IPS-NIHi7 (cell line): Measurements from ENCODE around the gene EMX2.
"Not testable (repeated sequence)": the region's sequence is repeated elsewhere in the genome, so short reads cannot be mapped to it uniquely, and the experiment has no call there.

ENCODE experiments used
- DNase-seq: peaks from one replicate; pipeline ENCODE4 v3.0.0; 2012; ENCODE audit warnings: mixed read lengths; ENCODE audit errors: extremely low spot score

EMX2 gene

DNA sequence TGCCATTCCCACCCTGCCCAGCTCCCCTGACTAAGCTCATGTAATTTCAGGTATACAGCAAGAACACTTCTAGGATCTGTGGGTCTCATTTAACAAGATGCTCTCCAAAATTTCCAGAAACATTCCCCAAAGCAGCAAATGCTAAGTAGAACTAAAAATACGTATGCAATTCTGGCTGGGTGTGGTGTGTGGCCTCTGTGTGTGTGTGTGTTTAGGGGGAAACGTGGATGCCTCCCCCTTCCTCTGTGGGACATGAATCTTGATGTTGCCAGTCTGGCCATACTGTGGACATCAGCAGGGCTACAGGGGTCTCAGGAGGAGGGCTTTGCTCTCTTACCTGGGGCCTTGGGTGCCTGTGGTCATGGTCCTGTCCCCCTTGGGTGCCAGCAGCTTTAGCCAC is 18.4 kb downstream of the EMX2 start:
- DNase-seq: no peak

DNA sequence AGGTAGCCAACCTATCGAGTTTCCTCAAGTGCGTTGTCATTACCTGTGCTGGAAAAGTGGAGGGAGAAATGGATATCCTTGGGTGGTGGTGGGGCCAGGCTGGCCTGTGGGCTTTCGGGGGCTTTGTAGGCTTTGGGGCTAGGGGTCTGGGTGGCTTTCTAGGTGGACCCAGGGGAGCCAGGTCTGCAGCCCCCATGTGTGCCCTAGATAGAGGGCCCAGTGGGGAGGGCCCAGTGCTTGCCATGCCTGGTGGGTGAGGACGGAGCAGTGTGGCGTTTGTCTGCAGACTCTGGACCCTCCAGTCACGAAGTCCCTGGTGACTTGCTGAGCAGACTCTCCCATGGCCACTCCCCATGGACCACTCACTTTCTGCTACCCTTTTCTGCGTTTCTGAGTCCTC is 19.7 kb downstream of the EMX2 start:
- DNase-seq: no peak

DNA sequence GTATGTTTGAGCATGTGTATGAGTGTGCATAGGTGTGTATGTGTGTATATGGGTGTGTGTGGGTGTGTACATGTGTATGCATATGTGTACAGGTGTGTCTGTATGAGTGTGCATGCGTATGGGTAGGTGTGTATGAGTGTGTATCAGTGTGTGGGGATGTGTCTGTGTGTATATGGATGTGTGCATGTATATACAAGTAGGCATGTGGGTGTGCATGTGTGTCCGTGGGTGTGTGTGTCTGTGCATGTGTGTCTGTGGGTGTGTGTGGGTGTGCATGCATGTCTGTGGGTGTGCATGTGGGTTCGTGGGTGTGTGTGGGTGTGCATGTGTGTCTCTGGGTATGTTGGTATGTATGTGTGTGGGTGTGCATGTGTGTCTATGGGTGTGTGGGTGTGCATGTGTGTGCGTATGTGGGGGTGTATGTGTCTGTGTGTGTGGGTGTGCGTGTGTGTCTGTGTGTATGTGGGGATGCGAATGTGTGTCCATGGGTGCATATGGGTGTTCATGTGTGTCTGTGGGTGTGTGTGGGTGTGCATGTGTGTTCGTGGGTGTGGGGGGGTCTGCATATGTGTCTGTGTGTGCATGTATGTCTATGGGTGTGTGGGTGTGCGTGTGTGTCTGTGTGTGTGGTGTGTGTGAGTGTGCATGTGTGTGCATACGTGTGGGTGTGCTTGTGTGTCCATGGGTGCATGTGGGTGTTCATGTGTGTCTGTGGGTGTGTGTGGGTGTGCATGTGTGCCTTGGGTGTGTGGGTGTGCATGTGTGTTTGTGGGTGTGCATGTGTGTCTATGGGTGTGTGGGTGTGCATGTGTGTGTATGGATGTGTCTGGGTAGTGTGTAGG is 20.6 kb downstream of the EMX2 start:
- no peak for DNase-seq

DNA sequence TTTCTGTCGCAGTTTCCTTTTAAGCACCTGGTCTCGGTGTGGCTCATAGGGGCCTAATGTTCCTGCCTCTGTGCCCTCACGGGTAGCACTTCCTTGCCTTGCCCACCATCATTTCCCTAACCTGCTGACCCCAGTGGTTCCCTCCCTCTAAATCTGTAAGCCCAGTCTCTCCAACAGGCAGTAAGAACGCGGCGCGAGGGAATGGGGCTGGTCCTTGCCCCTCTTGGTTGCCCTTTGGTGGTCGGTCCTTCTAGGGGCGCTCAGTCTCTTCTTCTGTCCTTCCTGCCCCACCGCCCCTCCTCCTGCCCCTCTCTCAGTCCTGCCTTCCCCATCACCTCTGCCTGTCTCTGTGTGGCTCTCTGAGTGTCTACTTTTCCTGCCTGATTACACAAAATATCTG is 21.2 kb downstream of the EMX2 start:
- no peak for DNase-seq

DNA sequence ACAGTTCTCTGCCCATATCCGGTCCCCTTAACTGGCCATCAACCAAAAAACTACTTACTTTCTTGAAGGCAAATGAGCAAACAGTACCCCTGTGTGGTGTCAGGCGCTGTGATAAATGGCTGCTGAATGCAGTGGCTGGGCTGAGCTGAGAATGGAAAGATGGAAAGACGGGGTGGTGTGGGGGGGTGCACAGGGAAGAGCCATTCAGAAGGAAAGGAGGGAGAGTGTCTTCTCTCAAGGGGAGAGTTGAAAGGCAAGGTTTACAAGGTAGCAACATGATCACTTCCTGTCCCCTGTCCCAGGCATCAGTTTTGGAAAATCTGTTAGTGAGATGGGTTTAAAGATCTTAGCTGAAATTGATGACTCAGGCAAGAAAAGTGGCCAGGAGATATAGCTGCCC is 22.5 kb downstream of the EMX2 start:
- no peak for DNase-seq

DNA sequence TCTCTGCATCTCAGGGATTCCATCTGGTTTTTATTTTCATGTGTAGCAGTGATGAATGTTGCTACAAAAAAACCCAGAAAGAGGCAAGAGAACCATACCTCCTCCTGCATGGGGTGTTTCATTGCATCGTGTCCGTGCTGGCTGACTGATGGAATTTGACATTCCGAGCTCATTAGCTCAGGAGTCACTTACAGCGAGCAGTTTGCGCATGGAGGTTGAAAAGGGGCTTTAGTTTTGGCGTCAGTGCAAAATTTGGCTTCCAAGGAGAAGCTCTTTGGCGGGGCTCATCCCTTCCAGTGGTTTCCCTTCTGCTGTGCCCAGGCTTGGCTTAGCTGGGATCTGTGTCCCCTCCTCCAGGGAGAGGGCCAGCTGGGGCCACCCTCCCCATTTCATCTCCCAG is 25.8 kb downstream of the EMX2 start:
- no peak for DNase-seq

DNA sequence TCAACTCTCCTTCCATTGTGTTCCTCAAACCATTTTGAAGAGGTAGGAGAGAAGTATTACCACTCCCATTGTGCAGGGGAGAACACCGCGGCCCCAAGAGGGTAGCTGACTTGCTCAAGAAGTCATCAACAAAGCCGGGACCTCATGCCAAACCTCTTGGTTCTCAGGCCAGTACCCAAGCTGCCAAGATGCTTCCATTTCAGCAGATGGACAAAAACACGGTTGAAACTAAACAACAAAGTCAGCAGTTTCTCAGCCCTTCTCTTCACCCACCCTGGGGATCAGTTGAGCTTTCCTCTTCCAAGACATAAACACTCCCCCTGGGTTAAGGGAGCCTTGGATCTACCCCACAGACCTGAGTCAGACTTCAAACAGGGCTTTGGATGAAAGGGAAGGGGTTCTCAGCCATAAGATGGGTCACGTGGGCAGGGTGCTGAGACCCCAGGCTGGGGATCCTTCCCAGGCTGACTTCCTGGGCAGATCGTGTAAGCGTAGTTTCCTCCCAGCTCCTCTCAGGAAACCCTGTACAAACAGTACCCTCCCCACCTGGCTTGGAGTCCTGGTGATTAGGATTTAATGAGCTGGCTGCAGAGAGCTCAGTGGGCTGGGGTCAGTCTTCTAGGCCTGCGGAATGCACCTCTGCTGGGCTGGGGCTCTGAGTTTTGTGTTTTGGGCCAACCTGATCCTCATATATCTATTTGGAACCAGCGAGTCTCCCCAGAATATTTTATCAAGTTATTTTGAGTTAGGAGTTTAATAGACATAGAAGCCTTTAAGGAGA is 27.3 kb downstream of the EMX2 start:
- DNase-seq: peak; percentile 35

DNA sequence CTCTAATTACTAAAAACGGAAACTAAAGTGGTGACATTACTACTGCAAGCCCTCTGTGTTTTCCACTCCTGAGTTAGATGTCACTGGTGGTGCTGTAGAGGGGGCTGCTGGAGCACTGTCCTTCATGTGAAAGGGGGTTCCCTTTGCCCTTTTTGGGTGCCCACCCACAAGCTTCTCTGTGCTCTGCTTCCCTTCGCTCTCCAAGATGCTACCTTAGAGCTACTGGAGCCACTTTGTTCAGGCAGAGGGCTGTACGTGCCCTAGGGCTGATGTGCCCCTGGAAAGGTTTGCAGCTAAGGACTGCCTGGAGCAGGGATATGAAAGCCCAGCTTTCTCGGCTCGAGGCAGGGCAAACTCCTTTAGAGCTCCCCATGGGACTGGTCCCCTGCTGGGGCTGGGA is 28.3 kb downstream of the EMX2 start:
- DNase-seq: no peak

DNA sequence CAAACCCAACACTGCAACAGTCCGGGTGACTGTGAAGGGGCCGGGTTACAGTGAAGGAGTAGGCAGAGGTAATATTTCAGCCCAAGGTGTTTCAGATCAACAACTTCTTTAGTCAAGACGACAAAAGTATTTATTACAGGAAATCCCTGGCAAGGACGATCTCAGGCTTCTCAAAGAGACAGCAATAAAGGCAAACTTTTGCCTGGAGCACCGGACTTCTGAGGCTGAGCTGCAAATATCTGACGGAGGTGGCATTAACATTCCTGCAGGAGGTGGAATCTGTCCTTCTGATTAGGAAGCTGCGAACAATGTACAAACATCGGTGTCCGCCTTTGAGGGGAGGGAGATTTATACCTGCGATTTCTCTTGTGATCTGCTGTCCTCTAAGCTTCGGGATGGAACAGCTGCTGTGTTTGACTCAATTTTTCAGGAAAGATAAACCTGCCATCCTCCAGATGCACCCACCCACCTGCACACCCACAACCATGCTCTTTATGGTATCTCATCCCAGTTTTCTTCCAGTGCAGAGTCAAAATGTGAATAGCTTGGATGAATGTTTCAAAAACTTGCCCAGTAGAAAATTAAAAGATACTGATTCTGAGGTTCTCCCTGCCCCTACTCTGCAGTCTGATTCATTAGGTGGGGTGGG is 32.1 kb downstream of the EMX2 start:
- DNase-seq: no peak

DNA sequence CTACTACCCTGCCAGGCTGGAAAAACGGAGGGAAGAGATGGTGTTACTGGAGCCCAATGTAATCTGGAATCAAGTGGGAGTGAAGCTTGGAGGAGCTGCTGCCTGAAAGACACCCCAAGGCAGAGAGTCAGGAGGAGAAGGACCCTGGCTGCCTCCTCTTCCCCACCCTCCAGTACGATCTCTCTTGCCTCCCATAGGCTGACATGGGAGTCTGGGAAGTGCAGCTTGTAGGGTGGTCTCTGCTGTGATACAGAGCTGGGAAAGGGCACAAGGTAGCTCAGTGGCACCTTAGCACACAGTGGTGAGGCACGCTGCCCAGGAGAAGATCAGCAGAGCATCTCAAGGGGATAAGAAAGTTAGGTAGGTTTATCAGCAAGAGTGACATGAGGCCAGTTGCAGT is 35.9 kb downstream of the EMX2 start:
- DNase-seq: no peak

DNA sequence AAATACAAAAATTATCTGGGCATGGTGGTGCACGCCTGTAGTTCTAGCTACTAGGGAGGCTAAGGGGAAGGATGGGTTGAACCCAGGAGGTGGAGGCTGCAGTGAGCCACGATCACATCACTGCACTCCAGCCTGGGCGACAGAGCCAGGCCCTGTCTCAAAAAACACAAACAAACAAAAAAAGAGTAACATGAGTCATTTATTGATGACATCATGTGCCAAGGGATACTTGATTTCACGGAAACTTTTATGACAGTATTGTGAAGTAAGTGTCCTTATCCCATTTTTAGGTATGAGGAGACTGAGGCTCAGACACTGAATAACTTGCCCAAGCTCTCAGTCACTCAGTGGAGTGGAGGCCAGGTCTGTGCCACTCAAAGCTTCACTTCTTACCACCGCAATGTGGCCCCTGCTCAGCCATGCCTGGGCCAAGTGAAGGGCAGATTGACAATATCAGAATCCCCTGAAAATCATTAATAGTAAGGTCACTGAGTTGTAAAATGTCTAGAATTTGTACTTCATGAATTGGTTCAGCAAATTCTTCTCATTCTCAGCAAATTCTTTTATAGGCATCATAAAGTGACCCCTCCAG is 36.5 kb downstream of the EMX2 start:
- no peak for DNase-seq

DNA sequence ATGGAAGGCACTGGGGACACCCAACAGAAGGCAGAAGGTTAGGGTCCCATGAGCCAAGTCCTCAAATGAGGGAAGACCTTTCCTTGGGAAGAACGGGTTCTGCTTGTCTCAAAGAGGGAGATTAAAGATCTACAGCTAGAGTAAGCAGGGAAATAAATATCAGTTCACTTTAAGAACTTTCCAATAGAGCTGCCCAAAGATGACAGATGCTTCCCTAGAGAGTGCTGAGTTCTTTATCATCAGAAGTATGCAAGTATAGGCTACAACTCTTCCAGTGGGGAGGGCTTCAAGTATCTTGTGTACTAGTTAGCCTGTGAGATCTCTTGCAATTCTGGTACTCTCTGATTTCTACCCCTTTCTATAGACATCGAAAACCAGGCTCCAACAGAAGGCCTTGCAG is 39.4 kb downstream of the EMX2 start:
- no peak for DNase-seq

DNA sequence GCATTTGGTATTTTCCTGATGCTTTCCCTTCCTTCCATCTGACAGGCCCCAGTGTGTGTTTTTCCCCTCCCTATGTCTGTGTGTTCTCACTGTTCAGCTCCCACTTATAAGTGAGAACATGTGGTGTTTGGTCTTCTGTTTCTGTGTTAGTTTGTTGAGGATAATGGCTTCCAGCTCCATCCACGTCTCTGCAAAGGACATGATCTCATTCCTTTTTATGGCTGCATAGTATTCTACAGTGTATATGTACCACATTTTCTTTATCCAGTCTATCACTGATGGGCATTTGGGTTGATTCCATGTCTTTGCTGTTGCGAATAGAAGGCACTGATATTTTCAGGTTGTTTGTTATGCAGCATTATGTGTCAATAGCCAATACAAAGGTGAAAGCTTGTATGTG is 42.3 kb downstream of the EMX2 start:
- not testable (repeated sequence) for DNase-seq

DNA sequence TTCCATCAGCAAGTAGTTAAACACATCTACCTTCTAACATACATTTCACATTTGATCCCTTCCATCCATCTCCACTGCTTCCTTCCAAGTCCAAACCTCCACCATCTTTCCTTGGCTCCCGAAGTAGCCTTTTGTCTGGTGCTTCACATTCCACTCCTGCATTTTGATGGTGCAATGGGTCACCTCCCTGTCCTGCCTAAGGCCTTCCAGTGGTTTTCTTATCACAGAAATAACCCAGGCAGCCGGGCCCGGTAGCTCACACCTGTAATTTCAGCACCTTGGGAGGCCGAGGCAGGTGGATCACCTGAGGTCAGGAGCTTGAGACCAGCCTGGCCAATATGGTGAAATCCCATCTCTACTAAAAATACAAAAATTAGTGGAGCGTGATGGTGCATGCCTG is 44.5 kb downstream of the EMX2 start:
- DNase-seq: no peak

DNA sequence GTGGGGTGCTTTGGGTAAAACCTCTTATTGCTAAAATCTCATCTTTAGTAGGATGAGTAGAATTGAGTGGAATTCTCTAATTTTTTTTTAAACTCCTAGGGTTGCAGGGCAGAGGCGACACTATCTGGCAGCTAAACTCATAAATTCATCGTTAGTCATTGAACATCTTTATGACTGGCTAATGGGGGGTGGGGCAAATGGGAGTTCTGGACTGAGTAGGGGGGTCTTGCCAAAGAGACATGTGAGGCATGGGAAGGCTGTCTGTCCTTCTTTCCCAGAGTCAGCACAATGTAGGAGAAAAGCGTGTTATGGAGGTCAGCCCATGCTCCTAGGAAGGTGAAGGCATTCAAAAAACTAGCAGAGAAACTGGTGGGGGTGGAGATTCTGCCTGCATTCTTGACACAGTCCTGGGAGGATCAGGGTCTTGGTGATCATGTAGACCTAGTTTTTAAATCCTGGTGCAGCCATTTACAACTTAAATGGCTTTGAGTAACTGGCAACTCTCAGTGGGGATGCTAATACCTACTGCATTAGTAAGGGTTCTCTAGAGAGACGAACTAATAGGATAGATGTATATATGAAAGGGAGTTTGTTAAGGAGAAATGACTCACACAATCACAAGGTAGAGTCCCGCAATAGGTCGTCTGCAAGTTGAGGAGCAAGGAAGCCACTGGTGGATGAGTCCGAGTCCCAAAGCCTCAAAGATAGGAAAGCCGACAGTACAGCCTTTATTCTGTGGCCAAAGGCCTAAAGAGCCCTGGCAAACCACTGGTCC is 47.7 kb downstream of the EMX2 start:
- DNase-seq: no peak

DNA sequence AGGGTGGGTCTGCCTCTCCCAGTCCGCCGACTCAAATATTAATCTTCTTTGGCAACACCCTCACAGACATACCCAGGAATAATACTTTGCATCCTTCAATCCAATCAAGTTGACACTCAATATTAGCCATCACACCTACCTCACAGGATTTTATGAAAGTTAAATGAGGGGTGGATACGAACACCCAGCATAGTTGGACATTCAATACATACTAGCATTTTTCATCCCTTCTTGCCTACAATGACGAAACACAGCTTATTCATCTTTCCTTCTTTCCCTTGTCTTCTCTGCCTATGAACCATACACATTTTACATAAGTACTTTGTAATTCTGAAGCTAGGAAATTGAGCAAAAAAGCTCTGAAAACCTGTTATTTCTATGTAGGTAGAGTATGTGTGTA is 48.5 kb downstream of the EMX2 start:
- DNase-seq: no peak

DNA sequence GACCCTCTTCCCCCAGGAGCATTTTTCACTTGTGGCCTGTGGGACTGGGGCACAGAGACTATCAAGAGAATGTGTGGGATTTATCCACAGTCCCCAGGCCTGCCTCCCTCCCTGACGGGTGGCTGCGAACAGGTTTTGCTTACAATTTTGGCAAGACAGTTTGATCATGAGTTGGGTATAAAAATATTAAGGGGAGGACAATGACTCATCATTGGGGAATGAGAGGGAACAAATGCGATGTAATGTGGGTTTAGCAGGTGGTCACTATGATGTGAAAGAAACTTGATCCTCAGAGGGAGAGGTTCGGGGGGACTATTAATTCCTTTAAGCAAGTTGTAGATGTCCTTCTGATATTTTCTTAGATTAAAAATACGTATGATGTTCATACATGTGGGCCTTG is 52.2 kb downstream of the EMX2 start:
- DNase-seq: no peak

DNA sequence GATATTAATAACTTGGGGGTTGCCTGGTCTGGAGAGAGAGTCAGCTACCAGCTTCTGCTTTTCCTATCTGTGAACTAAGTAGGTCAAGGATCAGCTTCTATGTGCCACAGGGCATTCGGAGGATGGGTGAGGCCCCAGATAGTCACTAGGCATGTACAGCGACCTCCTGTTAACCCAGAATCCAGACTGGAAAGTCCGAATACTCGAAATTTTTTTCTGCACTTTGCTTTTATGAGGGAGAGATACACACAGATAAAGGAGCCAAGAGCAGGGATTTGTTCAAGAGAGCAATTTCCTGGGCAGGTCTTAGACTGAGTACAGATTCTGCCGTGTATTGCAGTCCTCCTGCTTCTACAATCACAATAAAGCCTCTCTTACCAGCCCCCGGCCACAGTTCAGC is 54.2 kb downstream of the EMX2 start:
- DNase-seq: no peak

DNA sequence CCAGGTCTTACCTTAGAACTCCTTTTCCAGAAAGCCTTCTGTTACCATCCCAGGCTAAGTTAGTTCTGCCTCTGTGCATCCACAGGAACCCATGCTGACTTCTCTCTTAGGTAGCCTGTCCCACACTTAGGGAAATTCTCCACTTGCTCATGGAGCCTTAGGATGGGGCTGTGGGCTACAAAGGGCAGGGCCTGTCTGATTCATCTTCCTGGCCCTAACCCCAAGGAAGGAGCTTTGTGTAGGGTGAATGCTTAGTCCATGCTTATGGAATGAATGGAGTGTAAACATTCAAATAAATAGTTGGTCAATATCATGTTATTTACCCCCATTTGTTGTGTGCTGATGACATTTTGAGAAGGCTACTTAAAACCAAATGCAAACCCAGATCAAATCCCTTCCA is 54.7 kb downstream of the EMX2 start:
- DNase-seq: no peak
